H54 (cell line): ENCODE results near the gene RNF212.
A peak's percentile ranks its signal among the peaks of the same experiment; 100 is the strongest.

ENCODE experiments used
- DNase-seq: peaks from one replicate; pipeline ENCODE4 v3.0.0; 2011; ENCODE audit warnings: low spot score, mixed read lengths; ENCODE audit not compliant: insufficient read length
- FAIRE-seq: peaks from 3 replicates; lab custom pipeline; 2011; peaks lifted over from hg19 to GRCh38; lab: Jason Lieb, UNC
- POLR2A ChIP-seq: IDR thresholded peaks from 2 replicates; pipeline ENCODE4 v1.6.1; 2011; ENCODE audit warnings: low read depth, mild to moderate bottlenecking, low read length

The RNF212 gene

DNA sequence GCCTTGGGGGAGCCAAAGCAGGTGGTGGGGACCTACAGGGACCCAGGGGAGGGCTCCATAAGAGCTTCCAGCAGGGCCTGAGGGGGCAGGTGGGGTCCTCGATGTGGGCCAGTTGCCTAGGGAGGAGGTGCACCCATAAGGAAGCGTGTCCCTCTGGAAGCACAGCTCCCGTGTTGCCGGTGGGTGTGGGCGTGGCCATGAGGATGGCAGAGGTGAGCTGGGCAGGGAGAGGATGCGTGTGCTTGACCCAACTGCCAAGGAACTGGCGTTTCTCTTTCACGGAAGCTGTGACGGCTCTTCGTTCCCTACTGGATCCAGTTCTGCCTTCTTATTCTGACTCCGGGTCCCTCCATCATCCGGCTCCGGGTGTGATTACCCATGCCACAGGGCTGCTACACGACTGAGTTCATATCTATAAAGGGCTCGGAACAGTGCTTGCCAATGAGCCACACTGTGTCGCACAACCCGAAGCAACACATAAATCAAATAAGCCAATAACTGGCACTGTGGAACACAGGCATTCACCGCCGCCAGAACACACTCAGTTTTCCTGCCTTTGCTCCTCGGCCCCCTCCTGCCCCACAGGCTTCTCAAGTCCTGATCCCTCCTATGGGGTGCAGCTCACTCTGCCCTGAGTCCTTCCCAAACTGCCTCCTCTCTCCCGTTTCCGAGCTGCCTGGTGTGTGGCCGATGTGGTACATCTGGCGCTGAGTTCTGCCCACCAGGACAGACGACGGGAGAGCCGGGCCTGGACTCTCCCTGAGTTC, 35.5 kb downstream of the RNF212 start:
- FAIRE-seq (no peak), DNase-seq (no peak)
- no peak for TF ChIP-seq POLR2A

DNA sequence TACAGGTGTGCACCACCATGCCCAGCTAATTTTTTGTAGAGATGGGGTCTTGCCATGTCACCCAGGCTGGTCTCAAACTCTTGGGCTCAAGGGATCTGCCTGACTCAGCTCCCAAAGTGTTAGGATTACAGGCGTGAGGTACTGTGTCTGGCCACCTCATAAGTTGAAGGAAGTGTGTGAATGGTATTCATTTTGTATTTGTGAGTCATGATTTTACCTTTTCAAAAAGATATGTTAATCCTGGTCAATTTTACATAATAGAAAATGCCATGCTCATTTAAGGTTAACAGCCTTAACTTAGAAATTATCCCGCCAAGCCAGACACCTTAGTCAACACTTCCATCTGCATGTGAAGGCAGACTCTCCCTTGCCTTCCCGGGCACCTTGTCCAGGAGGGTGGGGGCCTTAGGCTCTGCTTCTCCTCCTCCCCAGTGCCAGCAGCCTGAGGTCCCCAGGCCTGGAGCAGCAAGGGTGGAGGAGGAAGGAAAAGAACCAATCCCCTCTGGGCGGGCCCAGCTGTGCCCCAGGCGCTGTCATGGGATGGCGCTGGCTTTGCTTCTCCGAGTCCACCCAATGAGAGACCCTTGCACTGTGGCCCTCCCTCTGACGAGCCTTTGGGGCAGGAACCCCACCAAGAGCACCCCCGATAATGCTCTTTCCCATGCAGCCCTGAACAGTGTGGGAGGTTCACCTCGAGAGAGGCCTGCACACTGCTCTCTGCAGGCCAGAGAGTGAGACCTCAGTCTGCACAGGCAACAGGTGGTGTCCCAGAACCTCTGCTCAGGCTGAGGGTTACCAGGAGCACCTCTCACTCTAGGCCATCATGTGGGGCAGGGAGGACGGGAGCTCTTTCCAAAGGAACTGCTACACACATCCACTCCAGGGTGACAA, 37.3 kb downstream of the RNF212 start:
- DNase-seq (no peak), FAIRE-seq (no peak)
- TF ChIP-seq POLR2A = no peak

DNA sequence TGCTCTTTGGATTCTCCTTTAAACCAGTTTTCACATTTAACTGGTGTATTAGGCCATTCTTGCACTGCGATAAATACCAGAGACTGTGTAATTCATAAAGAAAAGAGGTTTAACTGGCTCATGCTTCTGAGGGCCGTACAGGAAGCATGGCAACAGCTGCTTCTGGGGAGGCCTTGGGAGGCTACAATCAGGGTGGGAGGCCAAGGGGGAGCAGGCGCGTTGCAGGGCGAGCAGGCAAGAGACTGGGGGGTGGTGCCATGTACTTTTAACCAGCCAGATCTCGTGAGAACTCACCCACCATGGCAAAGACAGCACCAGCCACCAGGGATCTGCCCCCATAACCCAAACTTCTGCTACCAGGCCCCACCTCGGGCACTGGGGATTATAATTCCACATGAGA, 38.1 kb downstream of the RNF212 start:
- FAIRE-seq = no peak
- no peak for TF ChIP-seq POLR2A
- DNase-seq = no peak

DNA sequence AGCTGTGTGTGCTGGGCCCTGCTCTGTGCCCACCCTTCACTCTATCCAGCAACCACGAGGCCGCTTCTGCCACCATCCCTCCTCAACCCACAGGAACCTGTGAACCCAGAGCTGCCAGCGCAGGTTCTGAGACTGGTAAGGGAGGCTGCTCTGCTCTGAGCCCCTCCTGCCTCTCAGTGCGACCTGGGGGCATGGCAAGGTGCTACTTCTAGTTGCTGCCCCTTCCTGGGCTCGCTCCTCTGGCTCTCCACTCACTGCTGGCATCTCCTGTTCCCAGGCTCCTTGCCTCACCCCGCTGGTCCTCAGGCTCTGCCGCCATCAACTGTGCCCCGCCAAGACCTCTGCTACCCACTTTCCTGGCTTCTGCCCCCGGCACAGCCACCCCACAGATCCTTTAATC, 39.3 kb downstream of the RNF212 start:
- FAIRE-seq (no peak), DNase-seq (no peak)
- no peak for TF ChIP-seq POLR2A

DNA sequence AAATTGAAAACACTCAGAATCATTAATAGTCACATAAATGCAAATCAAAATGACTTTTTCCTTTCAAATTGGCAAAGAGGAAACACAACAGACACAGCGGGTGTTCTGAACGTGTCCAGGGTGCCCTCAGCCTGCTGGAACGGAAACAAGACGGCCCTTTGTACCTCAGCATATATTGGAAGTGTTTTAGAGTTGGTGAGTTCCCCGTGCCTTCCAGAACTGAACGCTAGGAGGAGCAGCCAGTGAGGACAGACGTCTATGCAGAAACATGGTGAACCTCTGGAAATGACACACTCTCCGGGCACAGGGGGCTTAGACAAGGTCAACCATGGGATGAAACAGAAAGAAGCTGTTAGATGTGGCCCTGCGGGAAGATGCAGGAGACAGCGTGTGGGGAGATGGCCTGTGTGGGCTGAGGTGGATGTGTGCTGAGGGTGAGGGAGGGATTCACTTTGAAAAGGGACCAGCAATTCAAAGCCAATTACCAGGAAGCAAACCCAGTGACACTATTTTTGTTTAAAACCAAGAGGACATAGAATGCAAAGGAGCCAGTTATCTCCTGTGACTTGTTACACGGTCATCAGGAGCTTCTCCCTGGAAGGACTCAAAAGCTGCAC, 40.4 kb downstream of the RNF212 start:
- DNase-seq (peak; percentile 25), FAIRE-seq (no peak)
- no peak for TF ChIP-seq POLR2A

DNA sequence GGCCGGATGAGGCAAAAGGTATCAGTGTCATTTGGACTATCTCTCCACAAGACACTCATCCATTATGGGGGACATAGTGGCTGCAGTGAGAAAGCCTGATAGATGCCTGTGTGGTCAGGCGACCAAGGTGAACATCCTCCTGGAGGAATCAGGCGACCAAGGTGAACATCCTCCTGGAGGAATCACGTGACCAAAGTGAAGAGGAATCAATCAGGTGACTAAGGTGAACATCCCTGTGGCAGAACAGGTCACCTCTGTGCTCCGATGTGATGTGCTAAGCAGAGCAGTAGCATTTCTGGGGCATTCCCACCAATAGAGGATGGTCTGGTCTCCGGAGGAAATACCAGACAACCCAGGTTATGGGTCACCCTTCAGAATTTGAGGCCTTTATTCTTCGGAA, 44.0 kb downstream of the RNF212 start:
- no peak for FAIRE-seq
- DNase-seq = no peak
- TF ChIP-seq POLR2A = no peak

DNA sequence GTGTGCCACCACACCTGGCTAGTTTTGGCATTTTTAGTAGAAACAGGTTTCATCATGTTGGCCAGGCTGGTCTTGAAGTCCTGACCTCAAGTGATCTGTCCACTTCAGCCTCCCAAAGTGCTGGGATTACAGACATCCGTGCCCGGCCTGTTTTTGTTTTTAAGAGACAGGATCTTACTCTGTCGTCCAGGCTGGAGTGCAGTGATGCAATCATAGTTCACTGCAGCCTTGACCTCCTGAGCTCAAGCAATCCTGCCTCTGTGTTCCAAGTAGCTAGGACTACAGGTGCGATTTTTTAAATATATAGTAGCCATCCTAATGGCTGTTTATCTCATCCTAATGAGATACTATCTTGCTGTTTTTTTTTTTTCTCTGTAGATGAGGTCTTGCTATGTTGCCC, 47.6 kb downstream of the RNF212 start:
- no peak for FAIRE-seq
- TF ChIP-seq POLR2A = no peak

DNA sequence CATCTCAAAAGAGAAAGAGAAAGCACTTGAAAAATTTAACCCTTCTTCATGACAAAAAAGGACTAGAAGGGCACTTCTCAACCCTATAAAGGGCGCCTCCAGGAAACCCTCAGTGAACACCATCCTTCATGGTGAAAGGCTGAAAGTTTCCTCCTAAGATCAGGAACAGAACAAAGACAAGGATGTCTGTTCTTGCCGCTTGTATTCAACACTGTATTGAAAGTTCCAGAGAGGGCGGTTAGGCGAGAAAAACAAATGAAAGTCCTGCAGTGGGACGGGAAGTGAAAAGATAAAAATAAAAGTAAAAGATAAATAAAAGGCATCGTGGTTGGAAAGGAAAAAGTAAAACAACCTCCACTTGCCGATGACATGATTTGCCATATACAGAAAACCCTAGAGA, 50.9 kb downstream of the RNF212 start:
- no peak for TF ChIP-seq POLR2A
- no peak for FAIRE-seq

More for the DNA sequence above, 47.6 kb downstream of the RNF212 start:
- no peak for DNase-seq

DNA sequence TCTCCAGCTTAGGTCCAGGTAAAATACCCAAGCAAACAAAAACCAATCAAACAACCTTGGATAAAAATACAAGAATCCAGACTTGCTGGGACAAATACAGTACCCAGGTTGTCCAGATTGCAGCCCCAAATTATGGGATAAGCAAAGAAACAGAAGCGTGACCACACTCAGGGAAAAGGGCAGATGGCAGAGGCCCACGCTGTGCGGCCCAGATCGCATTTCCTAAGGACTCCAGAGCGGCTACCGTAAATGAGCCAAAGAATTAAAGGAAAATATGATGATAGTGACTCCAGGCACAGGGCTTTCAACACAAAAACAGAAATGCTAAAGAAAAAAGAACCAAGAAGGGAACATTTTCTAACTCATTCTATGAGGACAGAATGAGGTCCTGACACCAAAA, 51.6 kb downstream of the RNF212 start:
- FAIRE-seq (no peak), DNase-seq (no peak)
- TF ChIP-seq POLR2A = no peak

More for the DNA sequence above, 50.9 kb downstream of the RNF212 start:
- no peak for DNase-seq

DNA sequence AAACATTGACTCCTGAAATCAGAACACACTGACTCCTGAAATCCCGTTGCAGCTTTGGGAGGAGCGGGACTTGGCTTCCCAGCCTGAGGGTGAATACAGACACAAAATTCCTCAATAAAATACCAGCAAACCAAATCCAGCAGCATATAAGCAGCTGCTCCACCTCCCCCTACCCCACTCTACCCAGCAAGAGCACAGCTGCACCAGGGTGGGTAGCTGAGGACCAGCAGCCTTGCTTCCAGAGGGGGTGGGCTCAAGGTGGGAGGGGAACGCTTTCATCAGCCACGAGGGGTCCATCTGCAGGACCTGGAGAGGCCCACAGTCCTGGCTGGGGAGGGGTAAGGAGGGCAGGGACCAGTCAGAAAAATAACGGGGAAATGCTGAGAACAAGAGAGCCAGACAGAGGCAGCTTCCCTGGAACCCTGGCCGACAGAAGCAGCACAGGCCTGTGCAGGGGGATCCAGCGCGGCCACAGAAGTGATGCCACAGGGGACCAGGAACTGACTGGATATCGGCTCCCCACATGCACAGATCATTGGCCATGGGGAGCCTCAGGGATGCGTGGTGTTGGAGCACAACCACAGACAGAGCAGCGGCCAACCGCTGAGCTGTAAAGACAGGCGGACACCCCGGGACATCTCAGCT, 52.2 kb downstream of the RNF212 start:
- FAIRE-seq = no peak

DNA sequence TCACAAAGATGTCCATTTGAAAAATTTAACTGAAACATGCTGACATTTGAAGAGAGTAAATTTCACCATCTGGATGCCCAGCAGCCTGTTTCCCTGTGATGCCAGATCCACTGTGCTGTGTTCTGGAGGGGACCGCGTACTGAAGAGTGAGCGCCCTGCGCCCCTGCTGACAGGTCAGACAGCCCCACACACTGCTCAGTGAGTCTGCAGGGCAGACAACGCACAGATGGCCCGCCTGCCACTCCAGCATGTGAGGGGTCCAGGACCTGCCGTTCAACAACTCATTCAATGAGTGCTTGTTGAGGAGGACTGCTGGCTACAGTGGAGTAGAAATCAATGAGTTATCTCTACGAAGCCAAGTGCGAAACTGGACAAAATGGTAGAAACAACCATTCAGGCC, 52.7 kb downstream of the RNF212 start:
- FAIRE-seq (no peak), DNase-seq (no peak)
- TF ChIP-seq POLR2A = no peak

More for the DNA sequence above, 52.2 kb downstream of the RNF212 start:
- DNase-seq = no peak
- no peak for TF ChIP-seq POLR2A

DNA sequence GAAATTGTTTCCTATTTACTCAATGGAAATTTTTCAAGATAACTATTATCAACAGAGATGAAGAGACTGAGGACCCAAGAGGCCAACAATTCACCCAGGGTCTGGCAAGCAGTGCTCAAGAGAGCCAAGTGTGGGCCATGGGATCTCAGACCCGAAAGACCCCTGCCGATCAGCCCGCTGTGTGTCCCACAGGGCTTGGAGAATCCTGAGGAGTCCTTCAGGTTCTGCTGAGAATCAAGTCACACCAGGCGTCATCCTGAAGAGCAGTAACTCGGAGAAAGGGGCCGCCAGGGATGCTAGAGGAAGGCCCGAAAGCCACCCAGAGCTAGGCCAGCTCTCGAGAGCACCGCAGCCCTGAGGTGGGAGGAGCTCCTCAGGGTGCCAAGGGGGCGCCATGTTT, 53.2 kb downstream of the RNF212 start:
- DNase-seq (no peak), FAIRE-seq (no peak)
- TF ChIP-seq POLR2A = no peak

DNA sequence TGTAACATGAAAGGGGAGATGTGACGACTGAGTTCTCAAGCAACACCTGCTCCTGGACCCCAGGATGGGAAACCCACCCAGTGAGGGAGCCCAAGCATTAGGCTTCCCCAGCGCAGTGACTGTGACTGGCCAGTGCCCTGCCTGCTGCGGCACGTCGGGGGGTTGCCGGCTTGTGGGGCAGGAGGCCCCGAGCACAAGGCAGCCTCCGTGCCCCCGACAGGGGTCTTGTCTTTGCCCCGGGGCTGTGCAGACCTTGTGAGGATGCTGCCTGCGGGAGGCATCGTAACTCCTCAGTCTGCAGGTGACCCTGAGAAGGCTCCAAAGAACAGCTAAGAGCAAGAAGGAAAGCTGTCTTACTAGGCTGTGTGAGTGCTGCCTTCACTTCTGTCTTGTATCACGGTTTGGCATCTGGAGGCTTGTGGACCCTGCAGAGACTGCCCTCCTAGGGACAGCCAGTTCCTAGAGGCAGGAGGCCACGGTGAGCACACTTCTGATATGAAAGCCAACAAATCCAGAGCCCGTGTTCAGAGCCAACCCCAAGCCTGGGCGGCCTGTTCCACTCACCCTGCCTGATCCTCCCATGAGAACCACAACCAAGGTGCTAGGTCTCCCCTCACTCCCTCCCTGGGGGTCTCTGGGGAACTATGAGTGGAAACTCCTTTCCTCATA, 54.2 kb downstream of the RNF212 start:
- FAIRE-seq (no peak), DNase-seq (no peak)
- TF ChIP-seq POLR2A = no peak
